Type B pancreatic cell (in vitro differentiated cells): ENCODE results near the gene PSME2. TPM values are rescaled to one million over a fixed set of nuclear protein-coding genes. Genes with fewer than 3 reads are reported as not detected.

ENCODE experiments used
- DNase-seq: peaks from one replicate; pipeline ENCODE4 v3.0.0; 2021; ENCODE audit warnings: mixed read lengths; ENCODE audit not compliant: unreplicated experiment; ENCODE audit errors: extremely low spot score
- H3K27ac Mint-ChIP-seq: 2 replicates; pipeline ENCODE4 v1.8.0; 2021; ENCODE audit warnings: mild to moderate bottlenecking, mixed read lengths
- H3K27me3 Mint-ChIP-seq: 2 replicates; pipeline ENCODE4 v1.8.0; 2021; ENCODE audit warnings: mixed read lengths
- H3K36me3 Mint-ChIP-seq: 2 replicates; pipeline ENCODE4 v1.8.0; 2021; ENCODE audit warnings: mixed read lengths
- H3K4me1 Mint-ChIP-seq: one replicate; pipeline ENCODE4 v1.8.0; 2021; ENCODE audit warnings: mixed read lengths; ENCODE audit not compliant: unreplicated experiment
- H3K4me3 Mint-ChIP-seq: 2 replicates; pipeline ENCODE4 v1.8.0; 2021; ENCODE audit warnings: mild to moderate bottlenecking, mixed read lengths
- H3K9me3 Mint-ChIP-seq: 2 replicates; pipeline ENCODE4 v1.8.0; 2021; ENCODE audit warnings: mixed read lengths
- CTCF ChIP-seq: fragments of 200-600 bp; sonication (generic); conservative IDR thresholded peaks from 2 replicates; pipeline ENCODE4 v1.5.0; 2021; ENCODE audit warnings: antibody characterized with exemption, mild to moderate bottlenecking
- total RNA-seq: library from RNA; stranded (reverse); gene quantifications from 2 replicates; pipeline ENCODE4 v1.2.1, GENCODE V29; 2021; ENCODE audit warnings: low replicate concordance

Gene PSME2
- total RNA-seq, 1 donor from 2014 or later: 155 TPM

DNA sequence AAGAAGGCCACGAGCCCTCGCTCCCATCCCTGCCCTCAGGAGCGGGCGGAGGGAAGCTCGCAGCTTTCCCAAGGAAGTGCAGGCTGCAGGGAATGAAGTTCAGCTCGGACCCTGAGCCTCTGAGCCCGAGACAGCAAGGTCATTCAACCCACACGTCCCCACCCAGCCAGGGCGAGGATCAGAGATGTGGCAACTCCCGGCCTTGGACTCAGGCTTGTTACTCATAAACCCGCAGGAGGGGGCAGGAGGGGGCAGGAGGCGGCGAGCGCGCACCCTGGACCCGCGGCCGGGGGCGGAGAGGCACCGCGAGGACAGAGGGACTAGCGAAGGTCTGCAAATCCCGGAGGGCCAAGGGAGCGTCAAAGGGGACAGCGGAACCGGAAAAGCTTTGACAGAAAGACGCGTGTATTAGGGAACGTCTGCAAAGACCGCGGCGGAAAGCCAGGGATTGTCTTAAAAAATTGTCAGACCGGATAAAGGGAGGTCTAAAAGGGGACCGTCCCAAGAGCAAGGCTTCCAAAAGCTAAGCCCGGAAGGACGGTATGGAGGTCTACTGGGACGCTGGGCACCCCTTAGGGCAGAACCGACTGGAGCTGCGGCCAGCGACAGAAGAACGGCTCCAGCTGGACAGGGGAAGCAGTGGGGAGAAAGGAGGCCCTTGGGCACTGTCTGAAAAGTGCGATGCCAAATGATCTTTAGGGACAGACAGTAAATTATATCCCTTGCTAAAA, 32.4 kb downstream of the PSME2 start:
- Mint-ChIP-seq H3K36me3 (peaks cover 17% of the 10 kb centered on the region), H3K27me3 (no peaks in the 10 kb centered on the region), H3K27ac (peak overlapping the region; percentile 99), H3K9me3 (no peaks in the 10 kb centered on the region), H3K4me1 (peaks cover 20% of the 10 kb centered on the region), H3K4me3 (peak overlapping the region; percentile 99)
- no peak for TF ChIP-seq CTCF
- DNase-seq: peak; percentile 76

GRCh38 chr14:24113379-24113800, 33.0 kb downstream of the PSME2 start:
- Mint-ChIP-seq H3K4me3 (peak overlapping the region; percentile 99), H3K4me1 (peaks cover 24% of the 10 kb centered on the region), H3K9me3 (no peaks in the 10 kb centered on the region), H3K27ac (peak overlapping the region; percentile 99), H3K27me3 (no peaks in the 10 kb centered on the region), H3K36me3 (peaks cover 11% of the 10 kb centered on the region)
- DNase-seq: no peak
- TF ChIP-seq CTCF: no peak

DNA sequence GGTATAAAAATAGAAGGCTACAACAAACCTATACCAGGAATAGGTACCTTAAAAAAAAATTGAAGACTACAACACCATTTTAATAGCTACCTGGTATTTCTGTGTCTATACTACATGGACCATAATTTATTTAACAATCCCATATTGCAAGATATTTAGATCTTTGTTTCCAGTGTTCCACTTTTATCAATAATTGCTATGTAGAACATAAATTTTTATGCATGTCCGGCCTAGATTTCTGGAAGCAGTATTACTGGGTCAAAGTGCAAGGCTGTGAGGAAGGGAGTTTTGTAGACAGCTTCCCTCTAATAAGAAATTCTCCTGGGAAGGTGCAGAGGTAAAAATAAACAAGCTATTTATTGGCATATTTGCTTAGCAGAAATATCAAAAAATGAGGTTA, 35.9 kb downstream of the PSME2 start:
- no peak overlapping the region for H3K4me3 Mint-ChIP-seq
- no peaks in the 10 kb centered on the region for H3K9me3 Mint-ChIP-seq
- no peak for DNase-seq
- no peaks in the 10 kb centered on the region for H3K27me3 Mint-ChIP-seq
- no peak overlapping the region for H3K27ac Mint-ChIP-seq
- H3K4me1 Mint-ChIP-seq: peaks cover 10% of the 10 kb centered on the region
- TF ChIP-seq CTCF: no peak
- peaks cover 5% of the 10 kb centered on the region for H3K36me3 Mint-ChIP-seq

DNA sequence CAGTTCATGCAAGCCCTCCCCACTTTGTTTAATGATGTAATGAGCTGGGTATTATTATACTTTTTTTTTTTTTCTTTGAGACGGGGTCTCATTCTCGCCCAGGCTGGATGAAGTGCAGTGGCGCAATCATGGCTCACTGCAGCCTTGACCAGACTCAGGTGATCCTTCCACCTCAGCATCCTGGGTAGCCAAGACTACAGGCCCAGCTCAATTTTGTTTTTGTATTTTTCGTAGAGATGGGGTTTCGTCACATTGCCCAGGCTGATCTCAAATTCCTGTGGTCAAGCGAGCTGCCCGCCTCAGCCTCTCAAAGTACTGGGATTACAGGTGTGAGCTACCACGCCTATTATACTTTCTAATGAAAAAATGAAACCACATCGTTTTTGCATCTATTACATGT, 36.4 kb downstream of the PSME2 start:
- DNase-seq: no peak
- Mint-ChIP-seq H3K4me3 (no peak overlapping the region), H3K4me1 (peaks cover 5% of the 10 kb centered on the region), H3K36me3 (peaks cover under 1% of the 10 kb centered on the region), H3K27me3 (no peaks in the 10 kb centered on the region), H3K27ac (no peak overlapping the region), H3K9me3 (no peaks in the 10 kb centered on the region)
- no peak for TF ChIP-seq CTCF

GRCh38 chr14:24108336-24108874, 38.0 kb downstream of the PSME2 start:
- Mint-ChIP-seq H3K9me3 (no peaks in the 10 kb centered on the region), H3K36me3 (peaks cover 3% of the 10 kb centered on the region), H3K27me3 (no peaks in the 10 kb centered on the region), H3K4me1 (peaks cover 5% of the 10 kb centered on the region), H3K4me3 (peak overlapping the region; percentile 40), H3K27ac (peak overlapping the region; percentile 80)
- DNase-seq: no peak
- TF ChIP-seq CTCF: no peak
